ENCODE results near the gene ITGA2. TPM values are rescaled to one million over a fixed set of nuclear protein-coding genes. Genes with fewer than 3 reads are reported as not detected.

The ITGA2 gene
- total RNA-seq, 2 donors from 2014 or later = 0.79 to 1.7 TPM

GRCh38 chr5:52995095-52995494 lies 5.9 kb downstream of the ITGA2 start:
- H3K4me1 Mint-ChIP-seq (ENCODE audit: low read depth) = no peaks in the 10 kb centered on the region
- no peaks in the 10 kb centered on the region for H3K9me3 Mint-ChIP-seq
- H3K4me3 Mint-ChIP-seq = no peak overlapping the region
- no peak for DNase-seq
- no peak overlapping the region for H3K27ac Mint-ChIP-seq
- ATAC-seq (replicated peaks in 1 of 2) = peak in 1 of 2 donors; percentile 45
- H3K36me3 Mint-ChIP-seq (ENCODE audit: insufficient read depth in 2 of 2) = no peaks in the 10 kb centered on the region
- peaks cover 23% of the 10 kb centered on the region for H3K27me3 Mint-ChIP-seq (ENCODE audit: low read depth)

GRCh38 chr5:52995914-52996313 lies 6.8 kb downstream of the ITGA2 start:
- Mint-ChIP-seq H3K27me3 (ENCODE audit: low read depth) (peaks cover 19% of the 10 kb centered on the region), H3K27ac (no peak overlapping the region), H3K4me3 (no peak overlapping the region), H3K36me3 (ENCODE audit: insufficient read depth in 2 of 2) (no peaks in the 10 kb centered on the region), H3K9me3 (no peaks in the 10 kb centered on the region), H3K4me1 (ENCODE audit: low read depth) (no peaks in the 10 kb centered on the region)
- ATAC-seq (replicated peaks in 1 of 2) (no peak), DNase-seq (no peak)

- Mint-ChIP-seq H3K4me3 (no peak overlapping the region), H3K9me3 (no peaks in the 10 kb centered on the region), H3K27ac (no peak overlapping the region), H3K4me1 (ENCODE audit: low read depth) (no peaks in the 10 kb centered on the region), H3K36me3 (ENCODE audit: insufficient read depth in 2 of 2) (no peaks in the 10 kb centered on the region), H3K27me3 (ENCODE audit: low read depth) (peaks cover 17% of the 10 kb centered on the region)
- ATAC-seq (replicated peaks in 1 of 2) (no peak), DNase-seq (no peak)
Measured at GRCh38 chr5:52996979-52997378, 7.8 kb downstream of the ITGA2 start.

GRCh38 chr5:52997424-52997823 lies 8.3 kb downstream of the ITGA2 start:
- H3K27me3 Mint-ChIP-seq (ENCODE audit: low read depth) = peaks cover 12% of the 10 kb centered on the region
- no peaks in the 10 kb centered on the region for H3K9me3 Mint-ChIP-seq
- DNase-seq (no peak), ATAC-seq (replicated peaks in 1 of 2) (no peak)
- H3K4me1 Mint-ChIP-seq (ENCODE audit: low read depth) = no peaks in the 10 kb centered on the region
- no peak overlapping the region for H3K4me3 Mint-ChIP-seq
- H3K36me3 Mint-ChIP-seq (ENCODE audit: insufficient read depth in 2 of 2) = no peaks in the 10 kb centered on the region
- no peak overlapping the region for H3K27ac Mint-ChIP-seq

GRCh38 chr5:52998552-52999313 lies 9.6 kb downstream of the ITGA2 start:
- Mint-ChIP-seq H3K27me3 (ENCODE audit: low read depth) (peaks cover under 1% of the 10 kb centered on the region), H3K4me3 (no peak overlapping the region), H3K36me3 (ENCODE audit: insufficient read depth in 2 of 2) (peaks cover 0 to 2% of the 10 kb centered on the region in 2 donors), H3K4me1 (ENCODE audit: low read depth) (no peaks in the 10 kb centered on the region), H3K27ac (no peak overlapping the region), H3K9me3 (no peaks in the 10 kb centered on the region)
- DNase-seq = no peak
- ATAC-seq (replicated peaks in 1 of 2) = no peak

GRCh38 chr5:52999344-52999949 lies 10.3 kb downstream of the ITGA2 start:
- peak; percentile 87 to 94 for ATAC-seq (replicated peaks in 1 of 2)
- Mint-ChIP-seq H3K4me1 (ENCODE audit: low read depth) (peaks cover 6% of the 10 kb centered on the region), H3K4me3 (no peak overlapping the region), H3K27ac (no peak overlapping the region), H3K36me3 (ENCODE audit: insufficient read depth in 2 of 2) (peaks cover 0 to 4% of the 10 kb centered on the region in 2 donors), H3K9me3 (no peaks in the 10 kb centered on the region), H3K27me3 (ENCODE audit: low read depth) (no peaks in the 10 kb centered on the region)
- DNase-seq = no peak

- peaks cover 23% of the 10 kb centered on the region for H3K4me1 Mint-ChIP-seq (ENCODE audit: low read depth)
- H3K27ac Mint-ChIP-seq = no peak overlapping the region
- H3K36me3 Mint-ChIP-seq (ENCODE audit: insufficient read depth in 2 of 2) = peaks cover 0 to 4% of the 10 kb centered on the region in 2 donors
- H3K27me3 Mint-ChIP-seq (ENCODE audit: low read depth) = no peaks in the 10 kb centered on the region
- no peak for ATAC-seq (replicated peaks in 1 of 2)
- DNase-seq = no peak
- no peak overlapping the region for H3K4me3 Mint-ChIP-seq
- no peaks in the 10 kb centered on the region for H3K9me3 Mint-ChIP-seq
Measured at GRCh38 chr5:53001541-53001940, 12.4 kb downstream of the ITGA2 start.

GRCh38 chr5:53002491-53002890 lies 13.3 kb downstream of the ITGA2 start:
- Mint-ChIP-seq H3K4me1 (ENCODE audit: low read depth) (peaks cover 33% of the 10 kb centered on the region), H3K4me3 (no peak overlapping the region), H3K27me3 (ENCODE audit: low read depth) (no peaks in the 10 kb centered on the region), H3K9me3 (no peaks in the 10 kb centered on the region), H3K36me3 (ENCODE audit: insufficient read depth in 2 of 2) (peaks cover 0 to 4% of the 10 kb centered on the region in 2 donors), H3K27ac (no peak overlapping the region)
- no peak for DNase-seq
- ATAC-seq (replicated peaks in 1 of 2) = no peak

- Mint-ChIP-seq H3K4me3 (no peak overlapping the region), H3K36me3 (ENCODE audit: insufficient read depth in 2 of 2) (peaks cover 0 to 4% of the 10 kb centered on the region in 2 donors), H3K27me3 (ENCODE audit: low read depth) (no peaks in the 10 kb centered on the region), H3K27ac (no peak overlapping the region), H3K9me3 (no peaks in the 10 kb centered on the region), H3K4me1 (ENCODE audit: low read depth) (peaks cover 39% of the 10 kb centered on the region)
- DNase-seq (no peak), ATAC-seq (replicated peaks in 1 of 2) (no peak)
Measured at GRCh38 chr5:53003144-53003543, 14.0 kb downstream of the ITGA2 start.

- peak overlapping the region; percentile 23 to 51 for H3K4me3 Mint-ChIP-seq
- H3K4me1 Mint-ChIP-seq (ENCODE audit: low read depth) = peaks cover 66% of the 10 kb centered on the region
- H3K27ac Mint-ChIP-seq = peak overlapping the region; percentile 69
- no peak for ATAC-seq (replicated peaks in 1 of 2)
- peaks cover 18% of the 10 kb centered on the region for H3K27me3 Mint-ChIP-seq (ENCODE audit: low read depth)
- peaks cover 0 to 4% of the 10 kb centered on the region in 2 donors for H3K36me3 Mint-ChIP-seq (ENCODE audit: insufficient read depth in 2 of 2)
- no peak for DNase-seq
- no peaks in the 10 kb centered on the region for H3K9me3 Mint-ChIP-seq
Measured at GRCh38 chr5:53006911-53007890, 18.0 kb downstream of the ITGA2 start.

- ATAC-seq (replicated peaks in 1 of 2) (peak; percentile 91 to 93), DNase-seq (peak; percentile 50 to 66)
- Mint-ChIP-seq H3K4me3 (peak overlapping the region; percentile 41 to 72), H3K9me3 (no peaks in the 10 kb centered on the region), H3K4me1 (ENCODE audit: low read depth) (peaks cover 66% of the 10 kb centered on the region), H3K27ac (peak overlapping the region; percentile 72), H3K36me3 (ENCODE audit: insufficient read depth in 2 of 2) (peaks cover 0 to 2% of the 10 kb centered on the region in 2 donors), H3K27me3 (ENCODE audit: low read depth) (peaks cover 31% of the 10 kb centered on the region)
Measured at GRCh38 chr5:53008751-53009150, 19.6 kb downstream of the ITGA2 start.

GRCh38 chr5:53009816-53010215 lies 20.7 kb downstream of the ITGA2 start:
- DNase-seq (no peak), ATAC-seq (replicated peaks in 1 of 2) (peak; percentile 26 to 27)
- H3K27me3 Mint-ChIP-seq (ENCODE audit: low read depth) = peaks cover 42% of the 10 kb centered on the region
- peak overlapping the region; percentile 16 for H3K27ac Mint-ChIP-seq
- H3K4me3 Mint-ChIP-seq = peak overlapping the region in 1 of 2 donors; percentile 48
- H3K4me1 Mint-ChIP-seq (ENCODE audit: low read depth) = peaks cover 57% of the 10 kb centered on the region
- H3K36me3 Mint-ChIP-seq (ENCODE audit: insufficient read depth in 2 of 2) = no peaks in the 10 kb centered on the region
- no peaks in the 10 kb centered on the region for H3K9me3 Mint-ChIP-seq

GRCh38 chr5:53010814-53011213 lies 21.7 kb downstream of the ITGA2 start:
- no peak for DNase-seq
- Mint-ChIP-seq H3K27ac (no peak overlapping the region), H3K36me3 (ENCODE audit: insufficient read depth in 2 of 2) (peaks cover 0 to 1% of the 10 kb centered on the region in 2 donors), H3K4me1 (ENCODE audit: low read depth) (peaks cover 54% of the 10 kb centered on the region), H3K27me3 (ENCODE audit: low read depth) (peaks cover 52% of the 10 kb centered on the region), H3K9me3 (no peaks in the 10 kb centered on the region), H3K4me3 (no peak overlapping the region)
- ATAC-seq (replicated peaks in 1 of 2) = no peak
